HepG2 (cell line): Measurements from ENCODE around the gene NRL. TPM values are rescaled to one million over a fixed set of nuclear protein-coding genes. Genes with fewer than 3 reads are reported as not detected.
A peak's percentile ranks its signal among the peaks of the same experiment; 100 is the strongest.

ENCODE experiments used
- BRCA1 ChIP-seq: sonication (generic); formaldehyde crosslinking; IDR thresholded peaks from 2 replicates; pipeline ENCODE4 v1.4.0; 2020; ENCODE audit warnings: missing genetic modification reagents
- FOXJ3 ChIP-seq: sonication (generic); formaldehyde crosslinking; IDR thresholded peaks from 2 replicates; pipeline ENCODE4 v1.4.0; 2020; ENCODE audit warnings: missing genetic modification reagents, mild to moderate bottlenecking, borderline replicate concordance
- IKZF1 ChIP-seq: fragments of 450-650 bp; IDR thresholded peaks from 2 replicates; pipeline ENCODE4 v1.7.1; 2016
- IRF2 ChIP-seq: IDR thresholded peaks from 2 replicates; pipeline ENCODE4 v1.6.1; 2018; ENCODE audit warnings: missing genetic modification reagents, missing compliant biosample characterization
- KMT2A ChIP-seq: sonication (generic); formaldehyde crosslinking; IDR thresholded peaks from 2 replicates; pipeline ENCODE4 v1.4.0; 2020; ENCODE audit warnings: missing genetic modification reagents
- NONO ChIP-seq, 2 experiments: fragments of 450-650 bp in 1 of 2; sonication (generic) in 1 of 2; formaldehyde crosslinking in 1 of 2; IDR thresholded peaks in 1 of 2; conservative IDR thresholded peaks in 1 of 2; 2 replicates each; pipeline versions ENCODE4 v1.6.1 to v1.8.0; 2017 to 2022; ENCODE audit warnings: mild to moderate bottlenecking in 1 of 2, missing genetic modification reagents in 1 of 2, moderate library complexity in 1 of 2
- REXO4 ChIP-seq: sonication (generic); formaldehyde crosslinking; IDR thresholded peaks from 2 replicates; pipeline ENCODE4 v1.8.0; 2022; ENCODE audit warnings: missing genetic modification reagents, mild to moderate bottlenecking, borderline replicate concordance
- TOPORS ChIP-seq: sonication (generic); formaldehyde crosslinking; IDR thresholded peaks from 2 replicates; pipeline ENCODE4 v1.8.0; 2023; ENCODE audit warnings: mild to moderate bottlenecking, missing genetic modification reagents
- ZNF160 ChIP-seq: sonication (generic); formaldehyde crosslinking; IDR thresholded peaks from 2 replicates; pipeline ENCODE4 v1.8.0; 2022; ENCODE audit warnings: mild to moderate bottlenecking, inconsistent platforms, missing genetic modification reagents
- ZNF546 ChIP-seq: sonication (generic); formaldehyde crosslinking; conservative IDR thresholded peaks from 2 replicates; pipeline ENCODE4 v1.8.1; 2023; ENCODE audit warnings: mild to moderate bottlenecking, missing genetic modification reagents
- ZNF589 ChIP-seq: sonication (generic); formaldehyde crosslinking; conservative IDR thresholded peaks from 2 replicates; pipeline ENCODE4 v1.8.0; 2022; ENCODE audit warnings: mild to moderate bottlenecking, moderate library complexity, missing genetic modification reagents
- ZNF749 ChIP-seq: sonication (generic); formaldehyde crosslinking; IDR thresholded peaks from 2 replicates; pipeline ENCODE4 v1.8.0; 2022; ENCODE audit warnings: mild to moderate bottlenecking, missing genetic modification reagents, moderate library complexity, borderline replicate concordance
- polyA plus RNA-seq, 8 experiments: library from polyadenylated mRNA; depleted of rRNA in 3 of 8; stranded (reverse) in 7 of 8; unstranded in 1 of 8; fragments of >200 nt; fragmentation: Illumina TruSeq in 4 of 8; extraction: Trizol in 4 of 8; gene quantifications; 2 replicates each; pipeline versions ENCODE4 v1.2.1 to v1.2.3, GENCODE V29; 2011 to 2016; ENCODE audit warnings: low read depth in 4 of 8, missing spikeins in 1 of 8, mixed read lengths in 1 of 8; ENCODE audit not compliant: insufficient read depth in 1 of 8
- total RNA-seq, 5 experiments: library from RNA; depleted of rRNA; stranded (reverse); fragments of >200 nt; fragmentation: Illumina TruSeq; extraction: Trizol; gene quantifications; 2 replicates each; pipeline ENCODE4 v1.2.3, GENCODE V29; 2016; ENCODE audit warnings: low read depth in 1 of 5
- TF ChIP-seq, protein P1 (sequence below): sonication (generic); formaldehyde crosslinking; IDR thresholded peaks from 2 replicates; pipeline ENCODE4 v1.4.0; 2020; ENCODE audit warnings: missing genetic modification reagents
- TF ChIP-seq, protein P2 (sequence below): sonication (generic); formaldehyde crosslinking; IDR thresholded peaks from 2 replicates; pipeline ENCODE4 v1.4.0; 2020; ENCODE audit warnings: missing genetic modification reagents, borderline replicate concordance
- TF ChIP-seq, protein P3 (sequence below): sonication (generic); formaldehyde crosslinking; IDR thresholded peaks from 2 replicates; pipeline ENCODE4 v1.5.0; 2020; ENCODE audit warnings: mild to moderate bottlenecking, missing genetic modification reagents, moderate library complexity
- TF ChIP-seq, protein P4 (sequence below): sonication (generic); formaldehyde crosslinking; IDR thresholded peaks from 2 replicates; pipeline ENCODE4 v1.4.0; 2020; ENCODE audit warnings: mild to moderate bottlenecking, missing genetic modification reagents
- TF ChIP-seq, protein P5 (sequence below): IDR thresholded peaks from 2 replicates; pipeline ENCODE4 v1.6.1; 2016; ENCODE audit warnings: mild to moderate bottlenecking

Gene NRL
- total and polyA plus RNA-seq, 2 of the 13 experiments (the other 11 are each of a cell fraction or from before 2014, with no cell fraction given), result 2.5 to 4.7 TPM

DNA sequence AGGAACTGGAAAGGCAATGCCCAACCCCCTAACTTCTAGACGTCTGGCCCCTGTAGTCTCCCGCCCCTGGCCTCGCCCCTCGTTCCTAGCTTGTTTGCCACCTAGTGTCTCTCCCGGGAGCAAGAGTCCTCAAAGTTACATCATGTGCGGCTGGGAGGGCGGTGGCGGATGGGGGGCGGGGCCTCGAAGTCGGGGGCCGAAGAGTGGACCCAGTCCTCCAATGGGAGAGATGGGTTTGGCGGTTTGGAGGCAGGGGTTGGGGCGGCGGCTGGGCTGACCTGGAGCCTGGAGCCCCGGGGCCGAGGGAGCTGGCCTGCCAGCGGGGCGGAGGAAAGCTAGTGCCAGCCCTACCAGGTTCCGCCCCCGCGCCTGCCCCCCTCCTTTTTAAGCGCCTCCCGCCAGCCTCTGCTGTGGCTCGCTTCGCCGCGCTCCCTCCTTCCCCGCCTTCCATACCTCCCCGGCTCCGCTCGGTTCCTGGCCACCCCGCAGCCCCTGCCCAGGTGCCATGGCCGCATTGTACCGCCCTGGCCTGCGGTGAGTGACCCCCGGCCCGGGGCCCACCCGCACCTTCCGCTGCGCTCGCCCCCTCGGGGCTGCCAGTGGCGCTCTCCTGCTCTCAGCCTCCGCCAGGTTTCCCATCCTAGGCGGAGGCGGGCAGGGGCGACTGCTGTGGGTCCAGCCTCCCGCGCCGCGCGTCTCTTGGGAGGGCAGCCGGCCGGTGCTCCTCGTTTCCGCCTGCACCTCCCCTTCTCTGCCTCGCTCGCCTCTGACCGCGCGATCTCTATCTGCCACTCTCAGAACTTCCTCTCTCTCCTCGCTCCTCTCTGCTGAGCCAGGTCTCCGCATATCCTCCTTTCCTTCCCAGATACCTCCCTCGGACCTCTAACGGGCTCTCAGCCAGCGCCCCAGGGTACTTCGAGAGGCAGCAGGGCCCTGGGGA, 20.6 kb downstream of the NRL start, which contains the start of gene PCK2 (continued):
- TF ChIP-seq REXO4 (CRISPR knock-in tag) (no peak), BRCA1 (CRISPR knock-in tag) (peak; percentile 97), ZNF546 (CRISPR knock-in tag) (peak; percentile 99), KMT2A (CRISPR knock-in tag) (peak; percentile 93), TOPORS (peak; percentile 96), FOXJ3 (CRISPR knock-in tag) (peak; percentile 64; the same call in 1 of the 2 replicates), ZNF749 (CRISPR knock-in tag) (no peak), IKZF1 (no peak), ZNF589 (CRISPR knock-in tag) (no peak), IRF2 (CRISPR knock-in tag) (peak; percentile 95), ZNF160 (CRISPR knock-in tag) (peak; percentile 98), NONO (IDR thresholded peaks at IDR 0.05) (no peak), NONO (CRISPR knock-in tag; conservative IDR thresholded peaks at IDR 0.05) (no peak)
- TF ChIP-seq, protein P1, sequence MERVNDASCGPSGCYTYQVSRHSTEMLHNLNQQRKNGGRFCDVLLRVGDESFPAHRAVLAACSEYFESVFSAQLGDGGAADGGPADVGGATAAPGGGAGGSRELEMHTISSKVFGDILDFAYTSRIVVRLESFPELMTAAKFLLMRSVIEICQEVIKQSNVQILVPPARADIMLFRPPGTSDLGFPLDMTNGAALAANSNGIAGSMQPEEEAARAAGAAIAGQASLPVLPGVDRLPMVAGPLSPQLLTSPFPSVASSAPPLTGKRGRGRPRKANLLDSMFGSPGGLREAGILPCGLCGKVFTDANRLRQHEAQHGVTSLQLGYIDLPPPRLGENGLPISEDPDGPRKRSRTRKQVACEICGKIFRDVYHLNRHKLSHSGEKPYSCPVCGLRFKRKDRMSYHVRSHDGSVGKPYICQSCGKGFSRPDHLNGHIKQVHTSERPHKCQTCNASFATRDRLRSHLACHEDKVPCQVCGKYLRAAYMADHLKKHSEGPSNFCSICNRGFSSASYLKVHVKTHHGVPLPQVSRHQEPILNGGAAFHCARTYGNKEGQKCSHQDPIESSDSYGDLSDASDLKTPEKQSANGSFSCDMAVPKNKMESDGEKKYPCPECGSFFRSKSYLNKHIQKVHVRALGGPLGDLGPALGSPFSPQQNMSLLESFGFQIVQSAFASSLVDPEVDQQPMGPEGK (CRISPR knock-in tag), result peak; percentile 97
- TF ChIP-seq, protein P2, sequence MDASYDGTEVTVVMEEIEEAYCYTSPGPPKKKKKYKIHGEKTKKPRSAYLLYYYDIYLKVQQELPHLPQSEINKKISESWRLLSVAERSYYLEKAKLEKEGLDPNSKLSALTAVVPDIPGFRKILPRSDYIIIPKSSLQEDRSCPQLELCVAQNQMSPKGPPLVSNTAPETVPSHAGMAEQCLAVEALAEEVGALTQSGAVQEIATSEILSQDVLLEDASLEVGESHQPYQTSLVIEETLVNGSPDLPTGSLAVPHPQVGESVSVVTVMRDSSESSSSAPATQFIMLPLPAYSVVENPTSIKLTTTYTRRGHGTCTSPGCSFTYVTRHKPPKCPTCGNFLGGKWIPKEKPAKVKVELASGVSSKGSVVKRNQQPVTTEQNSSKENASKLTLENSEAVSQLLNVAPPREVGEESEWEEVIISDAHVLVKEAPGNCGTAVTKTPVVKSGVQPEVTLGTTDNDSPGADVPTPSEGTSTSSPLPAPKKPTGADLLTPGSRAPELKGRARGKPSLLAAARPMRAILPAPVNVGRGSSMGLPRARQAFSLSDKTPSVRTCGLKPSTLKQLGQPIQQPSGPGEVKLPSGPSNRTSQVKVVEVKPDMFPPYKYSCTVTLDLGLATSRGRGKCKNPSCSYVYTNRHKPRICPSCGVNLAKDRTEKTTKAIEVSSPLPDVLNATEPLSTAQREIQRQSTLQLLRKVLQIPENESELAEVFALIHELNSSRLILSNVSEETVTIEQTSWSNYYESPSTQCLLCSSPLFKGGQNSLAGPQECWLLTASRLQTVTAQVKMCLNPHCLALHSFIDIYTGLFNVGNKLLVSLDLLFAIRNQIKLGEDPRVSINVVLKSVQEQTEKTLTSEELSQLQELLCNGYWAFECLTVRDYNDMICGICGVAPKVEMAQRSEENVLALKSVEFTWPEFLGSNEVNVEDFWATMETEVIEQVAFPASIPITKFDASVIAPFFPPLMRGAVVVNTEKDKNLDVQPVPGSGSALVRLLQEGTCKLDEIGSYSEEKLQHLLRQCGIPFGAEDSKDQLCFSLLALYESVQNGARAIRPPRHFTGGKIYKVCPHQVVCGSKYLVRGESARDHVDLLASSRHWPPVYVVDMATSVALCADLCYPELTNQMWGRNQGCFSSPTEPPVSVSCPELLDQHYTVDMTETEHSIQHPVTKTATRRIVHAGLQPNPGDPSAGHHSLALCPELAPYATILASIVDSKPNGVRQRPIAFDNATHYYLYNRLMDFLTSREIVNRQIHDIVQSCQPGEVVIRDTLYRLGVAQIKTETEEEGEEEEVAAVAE, result peak; percentile 97
- TF ChIP-seq, protein P3, sequence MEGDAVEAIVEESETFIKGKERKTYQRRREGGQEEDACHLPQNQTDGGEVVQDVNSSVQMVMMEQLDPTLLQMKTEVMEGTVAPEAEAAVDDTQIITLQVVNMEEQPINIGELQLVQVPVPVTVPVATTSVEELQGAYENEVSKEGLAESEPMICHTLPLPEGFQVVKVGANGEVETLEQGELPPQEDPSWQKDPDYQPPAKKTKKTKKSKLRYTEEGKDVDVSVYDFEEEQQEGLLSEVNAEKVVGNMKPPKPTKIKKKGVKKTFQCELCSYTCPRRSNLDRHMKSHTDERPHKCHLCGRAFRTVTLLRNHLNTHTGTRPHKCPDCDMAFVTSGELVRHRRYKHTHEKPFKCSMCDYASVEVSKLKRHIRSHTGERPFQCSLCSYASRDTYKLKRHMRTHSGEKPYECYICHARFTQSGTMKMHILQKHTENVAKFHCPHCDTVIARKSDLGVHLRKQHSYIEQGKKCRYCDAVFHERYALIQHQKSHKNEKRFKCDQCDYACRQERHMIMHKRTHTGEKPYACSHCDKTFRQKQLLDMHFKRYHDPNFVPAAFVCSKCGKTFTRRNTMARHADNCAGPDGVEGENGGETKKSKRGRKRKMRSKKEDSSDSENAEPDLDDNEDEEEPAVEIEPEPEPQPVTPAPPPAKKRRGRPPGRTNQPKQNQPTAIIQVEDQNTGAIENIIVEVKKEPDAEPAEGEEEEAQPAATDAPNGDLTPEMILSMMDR (CRISPR knock-in tag), result peak; percentile 66
- TF ChIP-seq, protein P4, sequence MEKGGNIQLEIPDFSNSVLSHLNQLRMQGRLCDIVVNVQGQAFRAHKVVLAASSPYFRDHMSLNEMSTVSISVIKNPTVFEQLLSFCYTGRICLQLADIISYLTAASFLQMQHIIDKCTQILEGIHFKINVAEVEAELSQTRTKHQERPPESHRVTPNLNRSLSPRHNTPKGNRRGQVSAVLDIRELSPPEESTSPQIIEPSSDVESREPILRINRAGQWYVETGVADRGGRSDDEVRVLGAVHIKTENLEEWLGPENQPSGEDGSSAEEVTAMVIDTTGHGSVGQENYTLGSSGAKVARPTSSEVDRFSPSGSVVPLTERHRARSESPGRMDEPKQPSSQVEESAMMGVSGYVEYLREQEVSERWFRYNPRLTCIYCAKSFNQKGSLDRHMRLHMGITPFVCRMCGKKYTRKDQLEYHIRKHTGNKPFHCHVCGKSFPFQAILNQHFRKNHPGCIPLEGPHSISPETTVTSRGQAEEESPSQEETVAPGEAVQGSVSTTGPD, result peak; percentile 38; the same call in 1 of the 2 replicates
- TF ChIP-seq, protein P5, sequence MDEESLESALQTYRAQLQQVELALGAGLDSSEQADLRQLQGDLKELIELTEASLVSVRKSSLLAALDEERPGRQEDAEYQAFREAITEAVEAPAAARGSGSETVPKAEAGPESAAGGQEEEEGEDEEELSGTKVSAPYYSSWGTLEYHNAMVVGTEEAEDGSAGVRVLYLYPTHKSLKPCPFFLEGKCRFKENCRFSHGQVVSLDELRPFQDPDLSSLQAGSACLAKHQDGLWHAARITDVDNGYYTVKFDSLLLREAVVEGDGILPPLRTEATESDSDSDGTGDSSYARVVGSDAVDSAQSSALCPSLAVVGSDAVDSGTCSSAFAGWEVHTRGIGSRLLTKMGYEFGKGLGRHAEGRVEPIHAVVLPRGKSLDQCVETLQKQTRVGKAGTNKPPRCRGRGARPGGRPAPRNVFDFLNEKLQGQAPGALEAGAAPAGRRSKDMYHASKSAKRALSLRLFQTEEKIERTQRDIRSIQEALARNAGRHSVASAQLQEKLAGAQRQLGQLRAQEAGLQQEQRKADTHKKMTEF, result peak; percentile 99
